Measurements from ENCODE around the gene FAAH.
A peak's percentile ranks its signal among the peaks of the same experiment; 100 is the strongest.

FAAH gene

DNA sequence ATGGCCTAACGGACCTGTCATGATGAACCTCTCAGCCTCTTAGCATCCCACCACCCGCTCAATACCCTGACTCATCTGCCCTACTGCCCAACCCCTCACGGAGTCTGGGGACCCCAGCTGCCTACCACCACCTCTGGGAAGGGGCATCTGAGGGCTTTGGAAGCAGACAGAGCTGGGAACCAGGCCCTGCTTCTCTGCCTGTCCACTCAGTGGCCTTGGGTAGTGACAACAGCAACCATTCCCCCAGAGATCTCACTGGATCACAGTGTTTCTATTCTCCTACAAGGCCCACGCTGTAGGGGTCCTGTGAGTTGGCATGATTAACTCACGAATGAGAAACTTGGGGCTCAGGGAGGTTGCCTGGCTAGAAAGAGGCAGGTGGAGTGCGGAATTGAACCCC is 63.1 kb downstream of the FAAH start:
- DNase-seq (ENCODE audit: low spot score), result no peak
- no peak for TF ChIP-seq CTCF (conservative IDR thresholded peaks at IDR 0.05; ENCODE audit: low read depth)
- ChIA-PET POLR2A (ENCODE audit: low non-redundant PET) (no interaction called here), CTCF (interaction anchor here (1.0 to 1.8 kb wide), 2 partner anchors 10 to 76 kb away, joined by 4 to 8 read pairs; no protein-coding TSS in a partner anchor)
- H3K27ac ChIP-seq, result no peak overlapping the region

DNA sequence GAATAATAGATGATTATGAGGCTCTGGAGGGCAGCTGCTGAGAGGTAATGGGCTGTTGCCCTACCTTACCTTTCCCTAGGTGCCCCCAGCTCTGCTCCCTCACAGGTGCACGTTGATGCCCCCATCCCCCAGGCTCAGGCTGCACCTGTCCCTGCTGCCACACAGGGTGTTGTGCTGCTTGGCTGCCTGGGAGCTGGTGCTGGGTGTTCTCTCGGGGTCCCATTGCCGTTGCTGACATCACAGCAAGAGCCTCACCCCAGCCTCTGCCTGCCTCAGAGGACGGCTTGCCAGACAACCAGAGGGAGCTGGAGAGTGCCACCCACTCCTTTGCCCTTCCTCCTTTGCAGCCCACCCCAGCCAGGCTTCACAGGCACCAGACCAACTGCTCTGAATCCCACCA is 64.1 kb downstream of the FAAH start:
- ChIA-PET CTCF (interaction anchor here (0.5 to 1.8 kb wide), 4 partner anchors 11 to 90 kb away, joined by 3 to 8 read pairs (median 4); no protein-coding TSS in a partner anchor), POLR2A (ENCODE audit: low non-redundant PET) (no interaction called here)
- no peak for DNase-seq (ENCODE audit: low spot score)
- H3K27ac ChIP-seq, result no peak overlapping the region
- no peak for TF ChIP-seq CTCF (conservative IDR thresholded peaks at IDR 0.05; ENCODE audit: low read depth)

GRCh38 chr1:46458846-46459245 is 64.7 kb downstream of the FAAH start:
- CTCF ChIA-PET, result interaction anchor here (0.5 to 1.8 kb wide), 3 partner anchors 12 to 89 kb away, joined by 3 to 8 read pairs (median 3); no protein-coding TSS in a partner anchor
- no peak for TF ChIP-seq CTCF (conservative IDR thresholded peaks at IDR 0.05; ENCODE audit: low read depth)
- no peak overlapping the region for H3K27ac ChIP-seq
- DNase-seq (ENCODE audit: low spot score), result no peak
- POLR2A ChIA-PET (ENCODE audit: low non-redundant PET), result no interaction called here

DNA sequence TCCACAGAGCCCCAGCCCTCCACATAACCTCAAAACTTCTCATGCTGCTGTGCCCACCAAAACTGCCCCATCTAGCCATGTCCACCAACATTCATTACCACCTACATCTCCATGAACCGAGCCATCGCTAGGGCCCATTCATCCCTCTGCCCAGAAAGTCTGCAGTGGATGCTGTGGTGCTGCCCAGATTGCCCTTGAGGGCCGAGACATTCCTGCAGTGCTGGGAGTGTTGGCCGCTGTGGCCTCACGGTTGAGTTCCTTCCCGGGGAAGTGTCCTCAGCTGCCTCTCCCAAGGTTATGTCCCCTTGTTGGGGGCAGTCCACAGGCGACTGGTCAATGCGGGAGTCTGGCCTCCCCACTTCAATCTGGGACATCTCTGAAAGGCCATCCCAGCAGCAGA is 65.2 kb downstream of the FAAH start:
- no peak overlapping the region for H3K27ac ChIP-seq
- no peak for TF ChIP-seq CTCF (conservative IDR thresholded peaks at IDR 0.05; ENCODE audit: low read depth)
- no peak for DNase-seq (ENCODE audit: low spot score)
- POLR2A ChIA-PET (ENCODE audit: low non-redundant PET), result no interaction called here
- CTCF ChIA-PET, result interaction anchor here (0.8 to 1.8 kb wide), 3 partner anchors 8 to 17 kb away, joined by 3 to 8 read pairs (median 3); no protein-coding TSS in a partner anchor

GRCh38 chr1:46461017-46461808 is 67.1 kb downstream of the FAAH start:
- ChIA-PET POLR2A (ENCODE audit: low non-redundant PET) (no interaction called here), CTCF (interaction anchor here (0.7 to 1.6 kb wide), 2 partner anchors 14 to 19 kb away, joined by 3 to 8 read pairs; no protein-coding TSS in a partner anchor)
- H3K27ac ChIP-seq, result no peak overlapping the region
- no peak for TF ChIP-seq CTCF (conservative IDR thresholded peaks at IDR 0.05; ENCODE audit: low read depth)
- DNase-seq (ENCODE audit: low spot score), result no peak

- peak; percentile 33 for DNase-seq (ENCODE audit: low spot score)
- ChIA-PET POLR2A (ENCODE audit: low non-redundant PET) (no interaction called here), CTCF (interaction anchor here (0.7 to 1.6 kb wide), 2 partner anchors 15 to 20 kb away, joined by 3 to 8 read pairs; no protein-coding TSS in a partner anchor)
- H3K27ac ChIP-seq, result no peak overlapping the region
- TF ChIP-seq CTCF (conservative IDR thresholded peaks at IDR 0.05; ENCODE audit: low read depth), result no peak
Observed at GRCh38 chr1:46461809-46462448, 67.8 kb downstream of the FAAH start.

Measured in RWPE1 (cell line).